HG03442 (cell line): ENCODE data around the gene MYCBP2.
"Not testable (repeated sequence)": the region's sequence is repeated elsewhere in the genome, so short reads cannot be mapped to it uniquely, and the experiment has no call there.

Experiments
- ATAC-seq: cut with Tn5 transposase; IDR thresholded peaks from one replicate; pipeline ENCODE4 v1.9.1; 2021; ENCODE audit warnings: mild to moderate bottlenecking, moderate library complexity; ENCODE audit not compliant: unreplicated experiment

Gene MYCBP2

DNA sequence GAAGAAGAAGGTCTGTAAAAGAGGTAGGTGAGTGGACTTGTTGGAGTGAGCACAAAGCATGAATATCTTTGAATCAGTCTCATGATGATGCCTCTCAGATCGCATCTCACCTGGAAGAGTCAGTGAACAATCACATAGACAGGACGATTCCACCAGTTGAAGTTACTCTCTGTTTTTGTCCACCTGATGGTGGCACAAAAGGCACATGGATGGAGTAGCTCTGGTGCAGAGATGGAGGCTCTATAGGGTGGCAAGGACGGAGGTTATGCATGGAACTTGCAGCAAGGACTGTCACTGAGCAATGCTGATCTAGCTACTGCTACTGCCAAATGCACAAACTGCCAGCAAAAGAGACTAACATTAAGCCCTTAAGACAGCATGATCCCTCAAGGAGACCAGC lies 10.3 kb upstream of the MYCBP2 start:
- no peak for ATAC-seq

DNA sequence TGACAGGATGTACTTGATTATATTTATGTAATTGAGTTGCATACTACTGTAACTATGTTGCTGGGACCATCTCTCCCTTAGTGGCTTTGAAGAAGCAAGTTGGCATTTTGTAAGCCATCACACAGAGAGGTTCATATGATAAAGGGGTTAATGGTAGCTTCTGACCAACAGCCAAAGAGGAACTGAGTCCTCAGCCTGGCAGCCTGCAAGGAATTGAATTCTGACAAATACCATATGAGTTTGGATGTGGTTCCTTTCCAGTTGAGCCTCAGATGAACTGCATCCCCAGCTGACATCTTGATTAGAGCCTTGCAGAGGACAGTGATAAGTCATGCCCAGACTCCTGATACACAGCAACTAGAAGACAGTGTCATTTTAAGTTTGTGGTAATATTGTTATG lies 8.6 kb upstream of the MYCBP2 start:
- ATAC-seq: no peak

DNA sequence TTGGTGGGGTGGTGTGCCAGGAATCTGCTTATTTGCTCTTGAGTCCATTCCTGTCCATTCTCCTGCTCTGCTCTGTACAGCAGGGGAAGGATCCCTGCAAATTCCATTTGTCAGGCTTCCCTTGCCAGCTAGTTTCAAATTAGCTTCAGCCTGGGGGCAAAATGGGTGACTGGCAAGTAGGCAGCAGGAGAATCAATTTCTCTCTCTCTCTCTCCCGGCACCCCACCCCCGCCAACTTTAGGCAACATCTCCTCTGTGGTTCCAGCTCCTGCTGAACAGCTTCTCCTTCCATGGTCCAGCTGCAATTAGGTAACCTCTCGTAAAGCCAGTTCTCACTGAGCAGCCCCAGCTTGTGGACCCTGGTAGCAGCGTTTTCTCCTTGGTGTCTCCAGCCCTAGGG lies 6.7 kb upstream of the MYCBP2 start:
- ATAC-seq: no peak

DNA sequence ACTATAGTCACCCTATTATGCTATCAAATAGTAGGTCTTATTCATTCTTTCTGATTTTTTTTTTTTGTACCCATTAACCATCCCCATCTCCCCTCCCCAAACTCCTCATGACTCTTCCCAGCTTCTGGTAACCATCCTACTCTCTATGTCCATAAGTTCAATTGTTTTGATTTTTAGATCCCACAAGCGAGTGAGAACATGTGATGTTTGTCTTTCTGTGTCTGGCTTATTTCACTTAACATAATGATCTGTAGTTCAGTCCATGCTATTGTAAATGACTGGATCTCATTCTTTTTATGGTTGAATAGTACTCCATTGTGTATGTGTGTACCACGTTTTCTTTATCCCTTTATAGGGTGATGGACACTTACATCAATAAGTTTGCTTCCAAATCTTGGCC lies 4.5 kb upstream of the MYCBP2 start:
- no peak for ATAC-seq

DNA sequence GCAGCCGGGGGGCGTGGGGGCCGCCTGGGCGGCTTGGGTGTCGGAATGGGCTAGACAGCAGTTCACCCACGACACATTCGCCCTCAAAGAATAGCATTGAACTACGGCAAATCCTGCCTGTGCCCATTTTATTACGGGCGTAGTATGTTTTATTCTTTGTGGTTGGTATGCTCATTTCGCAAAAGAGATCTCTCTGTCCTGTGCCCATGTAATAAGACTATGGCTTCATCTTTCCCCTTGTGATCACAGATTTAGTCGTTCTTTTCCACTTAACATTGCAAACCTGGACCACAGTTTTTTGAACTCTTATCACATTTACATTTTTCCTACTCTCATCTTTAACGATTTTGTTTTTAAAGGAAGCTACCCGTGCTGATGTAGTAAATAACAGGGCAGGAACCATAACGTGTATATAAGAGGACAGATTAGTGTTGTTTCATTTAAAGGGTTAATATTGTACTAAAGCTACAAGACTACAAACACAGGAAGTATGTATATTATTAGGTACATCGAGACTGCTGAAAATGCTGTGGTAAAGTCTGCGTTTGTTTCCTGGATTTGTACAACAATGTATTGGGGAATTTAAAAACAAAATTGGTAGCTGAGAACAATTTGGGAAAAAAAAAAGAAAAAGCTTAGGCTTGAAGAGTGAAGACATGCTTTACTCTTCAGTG lies 3.2 kb upstream of the MYCBP2 start:
- ATAC-seq: no peak

DNA sequence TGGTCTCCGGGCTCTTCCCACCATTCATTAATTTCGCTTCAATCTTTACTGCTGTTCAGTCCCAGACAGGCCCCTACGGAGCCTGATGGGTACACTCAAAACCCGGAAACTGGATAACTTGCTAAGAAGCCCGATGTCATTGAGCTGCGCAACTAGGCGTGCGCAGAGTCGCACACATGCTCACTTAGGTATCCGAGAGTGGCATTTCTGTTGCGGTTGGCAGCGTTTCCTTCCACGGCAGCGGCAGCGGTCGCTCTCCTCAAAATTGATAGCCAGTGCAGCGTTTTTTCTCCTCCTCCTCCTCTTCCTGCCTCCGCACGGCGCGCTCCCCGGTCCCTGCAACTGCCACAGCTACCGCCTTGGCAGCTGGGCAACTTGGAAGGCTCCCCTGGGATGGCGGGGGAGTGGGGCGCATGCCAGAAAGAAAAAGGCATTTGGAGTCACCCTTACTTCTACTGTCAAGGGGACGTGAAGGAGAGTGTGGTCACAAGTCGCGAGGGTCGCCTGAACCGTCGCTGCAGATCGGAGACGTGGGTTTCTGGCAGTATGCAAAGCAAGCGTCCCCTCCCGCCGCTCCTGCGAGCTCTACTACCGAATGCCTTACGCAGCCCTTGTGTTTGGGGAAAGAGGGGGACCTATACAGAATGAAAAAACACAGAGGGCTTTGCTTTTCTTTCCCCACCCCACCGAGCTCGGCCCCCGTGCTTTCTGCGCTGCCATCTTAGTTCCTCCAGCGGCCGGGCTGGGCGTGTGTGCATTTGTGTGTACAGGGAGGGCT lies 2.4 kb upstream of the MYCBP2 start:
- ATAC-seq: peak; percentile 59

DNA sequence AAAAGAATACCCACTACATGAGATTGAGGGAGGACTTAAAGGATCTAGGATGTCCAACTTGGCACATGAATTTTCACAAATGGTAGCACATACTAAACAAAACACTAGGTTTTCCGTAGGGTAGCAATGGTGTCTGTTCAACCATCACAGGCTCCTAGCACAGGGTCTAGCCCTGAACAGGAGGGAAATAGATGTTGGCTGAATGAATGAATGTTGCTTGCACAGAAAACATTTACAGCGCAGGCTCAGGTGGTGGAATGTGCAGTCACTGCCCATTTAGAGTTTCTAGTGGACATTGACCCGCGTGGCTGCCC lies 1.9 kb upstream of the MYCBP2 start:
- ATAC-seq: peak; percentile 6

DNA sequence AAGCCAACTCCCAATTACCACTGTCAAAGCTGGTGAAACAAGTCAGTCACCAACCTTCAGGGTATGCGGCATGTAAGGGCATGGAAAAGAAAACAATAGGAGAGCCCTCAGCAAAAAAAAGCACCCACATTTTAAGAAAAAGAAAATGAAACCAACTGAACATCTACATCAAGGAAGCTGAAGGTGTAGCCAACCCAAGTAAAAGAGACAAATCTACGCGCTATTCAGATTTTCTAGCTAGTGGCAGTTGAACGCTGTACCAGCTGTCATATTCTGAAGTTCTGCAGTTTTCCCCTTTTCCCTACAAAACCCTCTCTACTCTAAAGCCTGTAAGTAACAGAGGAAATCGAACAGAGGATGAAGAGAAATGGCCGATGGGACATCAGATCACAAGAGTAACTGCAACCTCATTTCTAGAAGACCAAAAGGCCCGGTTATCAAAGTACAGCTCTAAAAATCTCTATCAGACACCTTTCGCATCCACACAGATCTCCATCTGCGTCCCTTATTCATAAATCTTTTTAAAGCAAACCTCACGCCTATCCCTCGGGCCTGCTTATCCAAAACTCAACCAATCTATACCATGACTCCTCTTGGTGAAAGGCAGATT lies 1.4 kb downstream of the MYCBP2 start:
- no peak for ATAC-seq

DNA sequence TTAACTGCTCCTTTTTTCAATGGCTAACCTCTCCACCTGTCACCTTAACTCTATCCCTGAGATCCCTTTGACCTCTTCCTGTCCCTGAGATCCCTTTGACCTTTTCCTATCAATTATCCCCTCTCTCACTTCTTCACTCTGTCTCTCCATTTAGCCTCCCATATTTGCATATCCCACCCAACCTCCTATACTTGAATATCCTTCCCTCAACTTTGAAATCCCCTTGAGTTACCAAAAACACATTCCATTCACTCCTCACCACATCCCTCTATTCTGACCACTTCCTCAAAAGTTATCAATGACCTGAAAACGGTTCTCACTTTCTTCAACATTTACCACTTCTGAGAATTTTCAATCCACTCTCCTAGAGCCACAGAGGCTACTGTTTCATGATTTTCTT lies 3.0 kb downstream of the MYCBP2 start:
- no peak for ATAC-seq

DNA sequence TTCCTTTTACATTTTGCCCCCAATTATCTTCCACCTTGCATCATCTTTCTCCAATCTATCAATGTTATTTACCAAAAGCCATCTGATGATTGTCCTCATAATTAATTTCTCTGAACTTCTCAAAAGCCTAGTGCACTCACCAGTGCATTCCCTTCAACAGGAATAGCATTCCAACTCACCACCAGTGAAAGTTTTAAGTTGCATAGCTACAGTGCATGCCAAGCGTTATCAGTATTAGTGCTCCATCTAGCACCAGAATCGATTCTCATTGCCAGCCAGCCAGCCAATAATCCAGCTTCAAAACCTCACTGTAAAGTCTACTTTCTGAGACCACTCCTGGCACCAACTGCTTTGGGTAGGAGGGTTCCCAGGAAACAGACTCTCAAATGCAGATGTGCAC lies 7.4 kb downstream of the MYCBP2 start:
- no peak for ATAC-seq

DNA sequence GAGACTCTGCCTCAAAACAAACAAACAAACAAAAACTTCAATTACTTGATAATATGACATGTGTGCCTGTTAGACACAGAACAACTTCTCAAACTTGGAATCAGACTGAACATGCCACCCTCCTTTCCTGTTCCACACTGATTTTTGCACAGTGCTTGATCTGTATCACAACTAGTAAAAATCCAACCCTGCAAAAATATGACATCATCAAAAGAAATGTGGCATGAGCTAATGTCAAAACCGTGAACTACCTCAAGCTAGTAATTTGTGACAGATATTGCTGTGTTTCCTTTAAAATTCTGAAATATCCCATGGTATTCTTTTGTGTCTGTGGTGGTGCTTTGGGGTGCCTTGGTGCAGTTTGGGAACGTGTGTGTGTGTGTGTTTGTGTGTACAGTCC lies 8.2 kb downstream of the MYCBP2 start:
- no peak for ATAC-seq

DNA sequence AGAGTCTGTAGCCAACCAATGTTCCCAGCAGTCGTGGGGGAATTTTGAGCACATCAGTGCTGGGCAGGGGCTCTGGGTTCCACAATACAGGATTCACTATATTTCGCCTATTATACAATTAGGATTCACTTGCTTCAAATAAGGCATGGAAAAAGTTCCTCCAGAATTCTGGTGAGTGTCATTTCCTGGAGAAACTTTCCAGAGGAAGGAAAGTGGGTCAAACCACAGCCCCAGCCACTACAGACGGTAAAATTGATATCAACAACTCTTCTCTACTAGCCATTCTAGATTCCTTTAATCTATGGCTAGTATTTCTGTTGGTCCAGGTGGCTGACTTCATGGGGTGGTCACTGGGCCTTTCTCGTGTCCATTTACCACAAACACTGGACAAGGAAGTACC lies 10.5 kb downstream of the MYCBP2 start:
- no peak for ATAC-seq

DNA sequence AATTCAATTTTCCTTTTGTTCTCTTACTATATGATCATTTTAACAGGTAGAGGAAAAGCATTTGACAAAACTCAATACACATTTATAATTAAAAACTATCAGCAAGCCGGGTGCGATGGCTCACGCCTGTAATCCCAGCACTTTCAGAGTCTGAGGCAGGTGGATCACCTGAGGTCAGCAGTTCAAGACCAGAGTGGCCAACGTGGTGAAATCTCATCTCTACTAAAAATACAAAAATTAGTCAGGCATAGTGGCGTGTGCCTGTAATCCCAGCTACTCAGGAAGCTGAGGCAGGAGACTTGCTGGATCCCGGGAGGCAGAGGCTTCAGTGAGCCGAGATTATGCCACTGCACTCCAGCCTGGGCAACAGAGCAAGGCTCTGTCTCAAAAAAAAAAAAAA lies 11.4 kb downstream of the MYCBP2 start:
- not testable (repeated sequence) for ATAC-seq

DNA sequence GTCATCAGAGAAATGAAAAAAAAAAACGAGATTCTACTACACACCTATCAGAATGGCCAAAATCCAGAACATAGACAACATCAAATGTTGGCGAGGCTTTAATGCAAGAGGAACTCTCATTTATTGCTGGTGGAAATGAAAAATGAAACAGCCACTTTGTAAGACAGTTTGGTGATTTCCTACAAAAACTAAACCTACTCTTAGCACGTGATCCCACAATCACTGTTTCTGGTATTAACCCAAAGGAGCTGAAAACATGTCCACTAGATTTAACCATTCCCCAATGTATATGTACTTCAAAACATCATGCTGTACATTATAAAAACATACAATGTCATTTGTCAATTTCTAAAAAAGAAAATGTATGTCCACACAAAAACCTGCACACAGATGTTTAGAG lies 13.0 kb downstream of the MYCBP2 start:
- no peak for ATAC-seq

DNA sequence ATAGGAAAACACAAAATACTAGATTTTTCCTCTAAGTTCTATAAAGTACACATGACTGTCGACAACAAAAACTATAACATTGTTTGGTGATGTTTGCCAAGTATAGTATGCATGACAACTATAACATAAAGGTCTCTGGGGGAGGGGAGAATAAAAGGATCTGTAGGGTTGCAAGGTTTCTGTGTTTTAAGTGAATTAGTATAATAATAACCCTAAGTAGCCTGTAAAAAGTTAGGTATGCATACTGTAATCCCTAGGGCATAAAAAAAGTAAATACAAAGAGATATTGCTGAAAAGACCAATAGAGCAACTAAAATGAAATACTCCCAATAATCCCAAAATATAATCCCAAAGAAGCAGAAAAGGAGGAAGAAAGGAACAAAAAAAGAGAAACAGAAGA lies 14.6 kb downstream of the MYCBP2 start:
- ATAC-seq: no peak

DNA sequence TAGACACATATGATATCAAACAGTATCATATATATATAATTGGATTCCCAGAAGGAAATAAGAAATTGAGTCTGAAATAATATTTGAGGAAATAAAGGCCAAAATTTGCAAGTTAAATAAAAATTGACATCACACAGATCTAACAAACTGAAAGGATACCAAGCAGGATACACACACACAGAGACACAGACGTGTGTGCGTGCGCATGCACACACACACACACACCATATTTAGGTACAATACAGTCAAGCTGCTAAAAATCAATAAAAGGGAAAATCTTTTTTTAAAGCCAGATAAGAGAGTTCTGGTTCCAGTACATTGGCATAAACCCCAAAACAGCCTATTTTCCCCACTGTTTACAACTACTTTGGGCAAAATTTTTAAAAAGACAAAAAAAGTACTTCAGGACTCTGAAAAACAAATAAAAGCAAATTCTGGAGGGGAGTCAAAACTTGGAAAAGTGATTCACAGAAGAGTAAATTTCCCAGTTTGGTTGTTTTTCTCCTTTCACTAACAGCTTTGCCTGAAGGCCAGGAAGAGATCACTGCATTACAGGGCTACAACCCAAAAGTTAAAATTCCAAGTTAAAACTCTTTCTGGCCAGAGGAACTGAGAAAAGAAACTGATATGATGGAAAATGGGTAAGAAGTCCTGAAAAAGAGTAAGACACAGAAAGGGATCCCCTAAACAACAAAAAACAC lies 16.2 kb downstream of the MYCBP2 start:
- ATAC-seq: no peak

DNA sequence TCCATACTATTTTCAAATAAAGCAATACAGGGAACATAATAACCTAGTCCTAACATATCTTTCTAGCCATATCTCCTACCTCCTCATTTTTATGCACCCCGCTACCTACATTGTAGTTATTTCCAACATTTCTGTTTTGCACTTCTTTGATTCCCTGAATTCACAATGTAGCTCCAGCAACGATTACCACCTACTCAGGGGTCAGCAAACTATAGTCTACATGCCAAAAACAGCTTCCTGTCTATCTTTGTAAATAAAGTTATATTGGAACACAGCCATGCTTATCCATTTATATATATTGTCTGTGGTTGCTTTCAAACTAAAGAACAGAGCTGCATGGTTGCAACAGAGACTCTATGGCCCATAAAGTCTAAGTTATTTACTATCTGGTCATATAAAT lies 16.7 kb downstream of the MYCBP2 start:
- no peak for ATAC-seq

DNA sequence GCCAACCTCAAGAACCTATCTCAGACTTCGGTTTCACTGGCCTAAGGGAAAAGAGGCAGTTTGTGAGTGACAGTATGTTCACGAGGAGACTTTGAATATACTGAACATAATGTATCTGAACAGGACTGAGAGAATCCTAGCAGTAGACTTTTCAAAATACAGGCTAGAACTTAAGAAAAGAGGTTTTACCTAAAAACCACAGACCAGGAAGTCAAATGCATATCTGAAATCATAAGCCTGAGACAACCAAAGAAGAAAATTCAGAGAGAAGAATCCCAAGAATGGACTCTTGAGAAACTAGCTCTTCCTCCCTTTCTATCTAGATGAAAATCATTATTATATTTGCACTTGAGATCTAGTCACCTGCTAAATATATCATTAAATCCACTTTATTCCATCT lies 17.6 kb downstream of the MYCBP2 start:
- no peak for ATAC-seq

DNA sequence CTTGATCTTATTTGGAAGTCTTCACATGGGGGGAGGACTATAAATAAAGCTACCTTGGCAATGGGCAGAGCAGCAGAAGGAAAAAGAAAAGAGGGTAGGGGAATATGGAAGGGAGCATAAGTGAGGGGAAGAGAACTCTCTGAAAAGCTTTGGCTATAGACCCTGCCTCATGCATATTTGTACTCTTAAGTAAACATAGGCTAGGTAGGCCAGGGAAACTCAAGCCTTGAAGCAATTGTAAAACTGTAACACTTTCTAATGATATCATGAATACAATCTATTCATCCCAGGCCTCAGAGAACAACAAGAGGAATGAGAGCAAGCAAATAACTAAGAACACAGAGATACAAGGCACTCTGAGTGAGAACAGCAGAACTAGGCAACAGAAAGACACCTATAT lies 20.4 kb downstream of the MYCBP2 start:
- ATAC-seq: no peak

DNA sequence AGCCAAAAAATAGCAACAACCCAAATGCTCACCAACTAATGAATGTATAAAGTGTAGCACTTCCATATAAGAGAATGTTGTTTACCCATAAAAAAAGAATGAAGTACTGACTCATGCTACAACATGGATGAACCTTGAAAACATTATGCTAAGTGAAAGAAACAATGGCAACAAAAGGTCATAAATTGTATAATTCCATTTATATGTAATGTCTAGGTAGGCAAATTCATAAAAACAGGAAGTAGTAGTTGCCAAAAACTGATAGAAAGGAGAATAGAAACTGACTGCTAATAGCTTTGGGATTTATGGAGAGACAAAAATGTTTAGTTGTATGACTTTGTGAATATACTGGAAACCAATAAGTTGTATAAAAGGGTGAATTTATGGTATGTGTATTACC lies 21.6 kb downstream of the MYCBP2 start:
- ATAC-seq: no peak

DNA sequence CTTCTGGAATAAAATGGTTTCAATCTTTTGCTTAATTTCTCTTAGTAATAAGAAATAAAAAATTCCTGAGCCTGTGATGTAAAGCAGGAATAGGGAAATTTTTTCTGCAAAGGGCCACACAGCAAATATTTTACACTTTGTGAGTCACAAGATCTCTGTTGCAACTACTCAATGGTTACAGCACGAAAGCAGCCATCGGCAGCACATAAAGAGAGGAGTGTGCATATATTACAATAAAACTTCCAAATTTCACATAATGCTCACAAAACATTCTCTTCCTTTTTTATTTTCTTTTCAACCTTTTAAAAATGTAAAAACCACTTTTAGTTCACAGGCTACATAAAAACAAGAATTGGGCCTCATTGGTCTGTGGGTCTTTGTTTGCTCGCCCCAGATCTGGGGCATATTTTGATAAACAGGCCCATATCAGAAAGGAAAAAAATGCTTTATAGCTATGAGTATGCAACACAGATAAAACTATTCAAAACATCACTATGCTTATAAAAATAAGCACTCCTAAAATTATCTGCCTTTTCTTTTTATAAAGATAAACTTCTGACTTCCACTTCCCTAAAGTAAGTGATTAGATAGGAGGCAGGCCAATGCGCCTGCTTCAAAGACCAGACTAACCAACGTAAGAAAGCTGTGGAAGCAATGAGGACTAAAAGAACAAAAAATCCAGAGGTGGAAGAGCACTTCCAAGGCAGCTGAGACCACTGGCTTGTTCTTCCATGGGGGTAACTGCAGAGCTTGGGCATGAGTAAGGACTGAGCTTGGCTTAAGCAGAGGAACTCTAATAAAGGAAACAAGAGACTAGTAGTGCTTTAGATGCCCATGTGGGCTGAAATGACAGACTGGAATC lies 26.5 kb downstream of the MYCBP2 start:
- ATAC-seq: no peak
